H9 (cell line): ENCODE results near the gene FBH1. TPM values are rescaled to one million over a fixed set of nuclear protein-coding genes. Genes with fewer than 3 reads are reported as not detected.

ENCODE experiments used
- DNase-seq: peaks from one replicate; pipeline ENCODE4 v3.0.0-alpha.2; 2017
- H2AFZ ChIP-seq: one replicate; pipeline ENCODE4 v1.6.1; 2013; ENCODE audit warnings: mild to moderate bottlenecking, low read length, control low read depth, moderate library complexity
- H2AK5ac ChIP-seq: 2 replicates; pipeline ENCODE4 v1.6.1; 2013; ENCODE audit warnings: low read length, control low read depth, mixed read lengths; ENCODE audit not compliant: insufficient read length
- H2BK120ac ChIP-seq: one replicate; pipeline ENCODE4 v1.6.1; 2013; ENCODE audit warnings: low read depth, mild to moderate bottlenecking, low read length, control low read depth, inconsistent platforms; ENCODE audit not compliant: poor library complexity, severe bottlenecking
- H2BK12ac ChIP-seq: 2 replicates; pipeline ENCODE4 v1.6.1; 2013; ENCODE audit warnings: low read length, control low read depth, mixed read lengths, low read depth; ENCODE audit not compliant: insufficient read length
- H2BK15ac ChIP-seq: 2 replicates; pipeline ENCODE4 v1.6.1; 2013; ENCODE audit warnings: low read depth, low read length, control low read depth
- H2BK20ac ChIP-seq: one replicate; pipeline ENCODE4 v1.6.1; 2013; ENCODE audit warnings: low read depth, mild to moderate bottlenecking, low read length, control low read depth, inconsistent platforms; ENCODE audit not compliant: poor library complexity, severe bottlenecking
- H2BK5ac ChIP-seq: 2 replicates; pipeline ENCODE4 v1.6.1; 2013; ENCODE audit warnings: low read length, control low read depth, mixed read lengths; ENCODE audit not compliant: insufficient read length
- H3K14ac ChIP-seq: 2 replicates; pipeline ENCODE4 v1.6.1; 2013; ENCODE audit warnings: low read length, control low read depth; ENCODE audit not compliant: insufficient read depth
- H3K18ac ChIP-seq: 2 replicates; pipeline ENCODE4 v1.6.1; 2013; ENCODE audit warnings: low read depth, mild to moderate bottlenecking, mixed read lengths, low read length, control low read depth; ENCODE audit not compliant: insufficient read length
- H3K23ac ChIP-seq: 2 replicates; pipeline ENCODE4 v1.6.1; 2013; ENCODE audit warnings: low read length, control low read depth, mixed read lengths, low read depth; ENCODE audit not compliant: insufficient read length
- H3K23me2 ChIP-seq: 2 replicates; pipeline ENCODE4 v1.6.1; 2013; ENCODE audit warnings: low read depth, mild to moderate bottlenecking, mixed read lengths, low read length, control low read depth; ENCODE audit not compliant: insufficient read length, poor library complexity, severe bottlenecking
- H3K27ac ChIP-seq: 2 replicates; pipeline ENCODE4 v1.5.1; 2013; ENCODE audit warnings: low read length, control low read depth, mixed read lengths, low read depth; ENCODE audit not compliant: insufficient read length
- H3K27me3 ChIP-seq: 2 replicates; pipeline ENCODE4 v1.6.1; 2013; ENCODE audit warnings: low read length, control low read depth, inconsistent platforms; ENCODE audit not compliant: insufficient read depth
- H3K4ac ChIP-seq: 2 replicates; pipeline ENCODE4 v1.6.1; 2013; ENCODE audit warnings: low read depth, mild to moderate bottlenecking, control low read depth, inconsistent platforms, low read length, moderate library complexity
- H3K4me1 ChIP-seq: 2 replicates; pipeline ENCODE4 v1.6.1; 2013; ENCODE audit warnings: low read length, control low read depth, inconsistent platforms; ENCODE audit not compliant: insufficient read depth
- H3K4me2 ChIP-seq: 2 replicates; pipeline ENCODE4 v1.6.1; 2013; ENCODE audit warnings: low read length, control low read depth, mixed read lengths; ENCODE audit not compliant: insufficient read length, insufficient read depth
- H3K56ac ChIP-seq: 2 replicates; pipeline ENCODE4 v1.6.1; 2013; ENCODE audit warnings: low read depth, mild to moderate bottlenecking, mixed read lengths, low read length, control low read depth; ENCODE audit not compliant: insufficient read length
- H3K79me1 ChIP-seq: 2 replicates; pipeline ENCODE4 v1.6.1; 2013; ENCODE audit warnings: low read depth, mild to moderate bottlenecking, moderate library complexity, low read length, control low read depth, inconsistent platforms; ENCODE audit not compliant: insufficient read depth, poor library complexity, severe bottlenecking
- H3K79me2 ChIP-seq: 2 replicates; pipeline ENCODE4 v1.6.1; 2013; ENCODE audit warnings: low read length, control low read depth, inconsistent platforms; ENCODE audit not compliant: insufficient read depth
- H3K9ac ChIP-seq: 2 replicates; pipeline ENCODE4 v1.6.1; 2013; ENCODE audit warnings: low read length, control low read depth, mixed read lengths; ENCODE audit not compliant: insufficient read length; ENCODE audit errors: extremely low read depth
- H3K9me3 ChIP-seq: one replicate; pipeline ENCODE4 v1.6.1; 2013; ENCODE audit warnings: low read depth, low read length, inconsistent platforms; ENCODE audit not compliant: control insufficient read depth
- H3T11ph ChIP-seq: one replicate; pipeline ENCODE4 v1.6.1; 2013; ENCODE audit warnings: mild to moderate bottlenecking, low read length, control low read depth, inconsistent platforms
- H4K20me1 ChIP-seq: one replicate; pipeline ENCODE4 v1.6.1; 2013; ENCODE audit not compliant: control insufficient read depth, insufficient read length, insufficient read depth
- H4K5ac ChIP-seq: 2 replicates; pipeline ENCODE4 v1.6.1; 2013; ENCODE audit warnings: low read depth, mild to moderate bottlenecking, mixed read lengths, low read length, control low read depth; ENCODE audit not compliant: insufficient read length
- H4K8ac ChIP-seq: replicated peaks from 2 replicates; pipeline ENCODE4 v1.6.1; 2013; ENCODE audit warnings: low read length, control low read depth, mixed read lengths, low read depth; ENCODE audit not compliant: insufficient read length
- H4K91ac ChIP-seq: 2 replicates; pipeline ENCODE4 v1.6.1; 2013; ENCODE audit warnings: low read depth, mild to moderate bottlenecking, moderate library complexity, mixed read lengths, low read length, control low read depth; ENCODE audit not compliant: insufficient read length
- H3K27ac Mint-ChIP-seq, 3 experiments: 2 replicates in 2 of 3; 3 replicates in 1 of 3; pipeline ENCODE4 v1.8.0; 2020 to 2021; ENCODE audit warnings: mixed read lengths in 3 of 3, mild to moderate bottlenecking in 1 of 3, moderate library complexity in 1 of 3
- H3K27me3 Mint-ChIP-seq: 2 replicates; pipeline ENCODE4 v1.8.0; 2021; ENCODE audit warnings: low read depth, mild to moderate bottlenecking, moderate library complexity, mixed read lengths
- H3K36me3 Mint-ChIP-seq, 3 experiments: 2 replicates in 2 of 3; 3 replicates in 1 of 3; pipeline ENCODE4 v1.8.0; 2020 to 2021; ENCODE audit warnings: low read depth in 3 of 3, mixed read lengths in 3 of 3; ENCODE audit not compliant: insufficient read depth in 1 of 3
- H3K4me1 Mint-ChIP-seq, 2 experiments: 2 replicates each; pipeline ENCODE4 v1.8.0; 2020; ENCODE audit warnings: mixed read lengths in 2 of 2
- H3K4me3 Mint-ChIP-seq, 2 experiments: 2 replicates in 1 of 2; 3 replicates in 1 of 2; pipeline ENCODE4 v1.8.0; 2020 to 2021; ENCODE audit warnings: mild to moderate bottlenecking in 2 of 2, mixed read lengths in 2 of 2, moderate library complexity in 1 of 2
- H3K9me3 Mint-ChIP-seq, 2 experiments: 2 replicates in 1 of 2; 3 replicates in 1 of 2; pipeline ENCODE4 v1.8.0; 2020; ENCODE audit warnings: mild to moderate bottlenecking in 2 of 2, mixed read lengths in 2 of 2, moderate library complexity in 1 of 2
- WGBS: extraction: QIAGEN DNeasy Blood & Tissue Kit; methylation state at CpG from one replicate; pipeline ENCODE4 v1.1.7; 2013; ENCODE audit warnings: missing lambda C conversion rate, low lambda C conversion rate, mixed read lengths; ENCODE audit not compliant: insufficient read length; ENCODE audit errors: extremely low coverage; 5-methylcytosine and 5-hydroxymethylcytosine counted together
- total RNA-seq: library from RNA; stranded (reverse); gene quantifications from 2 replicates; pipeline ENCODE4 v1.2.1, GENCODE V29; 2021
- TF ChIP-seq, protein P1 (sequence below): fragments of 200-600 bp; sonication (generic); conservative IDR thresholded peaks from 3 replicates; pipeline ENCODE4 v1.8.0; 2021; ENCODE audit warnings: antibody characterized with exemption, mild to moderate bottlenecking

FBH1 gene
- total RNA-seq, 1 experiment from 2014 or later: 52.2 TPM

- Histone ChIP-seq H3K4ac (no peak overlapping the region), H3K4me1 (no peaks in the 10 kb centered on the region; the same call in 1 of the 2 replicates), H2AFZ (no peak overlapping the region), H2BK15ac (no peak overlapping the region), H3K9me3 (no peaks in the 10 kb centered on the region), H3K9ac (no peak overlapping the region), H3K79me2 (no peaks in the 10 kb centered on the region), H4K5ac (no peak overlapping the region), H3K18ac (no peak overlapping the region), H2BK20ac (no peak overlapping the region), H3K27me3 (no peaks in the 10 kb centered on the region), H3K23ac (no peak overlapping the region), H3K27ac (no peak overlapping the region), H3K79me1 (no peaks in the 10 kb centered on the region), H4K8ac (no peak overlapping the region), H4K20me1 (no peaks in the 10 kb centered on the region), H4K91ac (no peak overlapping the region), H3T11ph (no peak overlapping the region), H2AK5ac (no peak overlapping the region), H2BK120ac (no peak overlapping the region), H3K23me2 (no peaks in the 10 kb centered on the region), H3K14ac (no peak overlapping the region), H2BK12ac (no peak overlapping the region), H2BK5ac (no peak overlapping the region), H3K4me2 (no peak overlapping the region), H3K56ac (no peak overlapping the region)
- Mint-ChIP-seq H3K4me3 (no peak overlapping the region), H3K4me1 (peaks cover 3 to 5% of the 10 kb centered on the region in 2 experiments; a peak in 2 of 4 replicates), H3K27ac (no peak overlapping the region), H3K27me3 (peaks cover 3% of the 10 kb centered on the region), H3K36me3 (no peaks in the 10 kb centered on the region), H3K9me3 (no peaks in the 10 kb centered on the region)
- no CpG with 5 or more reads among the region's 10 CpGs for WGBS
- TF ChIP-seq, protein P1, sequence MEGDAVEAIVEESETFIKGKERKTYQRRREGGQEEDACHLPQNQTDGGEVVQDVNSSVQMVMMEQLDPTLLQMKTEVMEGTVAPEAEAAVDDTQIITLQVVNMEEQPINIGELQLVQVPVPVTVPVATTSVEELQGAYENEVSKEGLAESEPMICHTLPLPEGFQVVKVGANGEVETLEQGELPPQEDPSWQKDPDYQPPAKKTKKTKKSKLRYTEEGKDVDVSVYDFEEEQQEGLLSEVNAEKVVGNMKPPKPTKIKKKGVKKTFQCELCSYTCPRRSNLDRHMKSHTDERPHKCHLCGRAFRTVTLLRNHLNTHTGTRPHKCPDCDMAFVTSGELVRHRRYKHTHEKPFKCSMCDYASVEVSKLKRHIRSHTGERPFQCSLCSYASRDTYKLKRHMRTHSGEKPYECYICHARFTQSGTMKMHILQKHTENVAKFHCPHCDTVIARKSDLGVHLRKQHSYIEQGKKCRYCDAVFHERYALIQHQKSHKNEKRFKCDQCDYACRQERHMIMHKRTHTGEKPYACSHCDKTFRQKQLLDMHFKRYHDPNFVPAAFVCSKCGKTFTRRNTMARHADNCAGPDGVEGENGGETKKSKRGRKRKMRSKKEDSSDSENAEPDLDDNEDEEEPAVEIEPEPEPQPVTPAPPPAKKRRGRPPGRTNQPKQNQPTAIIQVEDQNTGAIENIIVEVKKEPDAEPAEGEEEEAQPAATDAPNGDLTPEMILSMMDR: no peak
- DNase-seq: no peak
Observed at GRCh38 chr10:5963591-5963990, 73.5 kb downstream of the FBH1 start.
